GM23248 (cell line): Measurements from ENCODE around the gene TPO. TPM values are rescaled to one million over a fixed set of nuclear protein-coding genes. Genes with fewer than 3 reads are reported as not detected.

Source experiments
- DNase-seq: peaks from one replicate; pipeline ENCODE4 v3.0.0-alpha.2; 2015
- H2AFZ ChIP-seq: fragments of 200-600 bp; sonication (generic); 2 replicates; pipeline ENCODE4 v1.6.1; 2016; ENCODE audit warnings: antibody characterized with exemption
- H3F3A ChIP-seq: fragments of 200-600 bp; sonication (generic); 2 replicates; pipeline ENCODE4 v1.6.1; 2016; ENCODE audit warnings: mild to moderate bottlenecking, antibody characterized with exemption, mixed run types; ENCODE audit not compliant: insufficient read depth
- H3K27ac ChIP-seq: fragments of 200-600 bp; sonication (generic); 2 replicates; pipeline ENCODE4 v1.5.1; 2016; ENCODE audit warnings: mild to moderate bottlenecking
- H3K27me3 ChIP-seq: fragments of 200-600 bp; sonication (generic); replicated peaks from 2 replicates; pipeline ENCODE4 v1.6.1; 2016; ENCODE audit warnings: mild to moderate bottlenecking; ENCODE audit not compliant: insufficient read depth
- H3K36me3 ChIP-seq: fragments of 200-600 bp; sonication (generic); 2 replicates; pipeline ENCODE4 v1.6.1; 2016; ENCODE audit warnings: low read depth, mild to moderate bottlenecking
- H3K4me1 ChIP-seq: fragments of 200-600 bp; sonication (generic); 2 replicates; pipeline ENCODE4 v1.6.1; 2016; ENCODE audit warnings: mild to moderate bottlenecking; ENCODE audit not compliant: insufficient read depth
- H3K4me2 ChIP-seq: fragments of 200-600 bp; sonication (generic); one replicate; pipeline ENCODE4 v1.6.1; 2016; ENCODE audit warnings: mild to moderate bottlenecking; ENCODE audit not compliant: unreplicated experiment
- H3K4me3 ChIP-seq: fragments of 200-600 bp; sonication (generic); 2 replicates; pipeline ENCODE4 v1.5.1; 2016; ENCODE audit warnings: mild to moderate bottlenecking
- H3K79me2 ChIP-seq: fragments of 200-600 bp; sonication (generic); 2 replicates; pipeline ENCODE4 v1.6.1; 2016; ENCODE audit warnings: mild to moderate bottlenecking; ENCODE audit not compliant: insufficient read depth
- H3K9ac ChIP-seq: fragments of 200-600 bp; sonication (generic); 2 replicates; pipeline ENCODE4 v1.6.1; 2016; ENCODE audit warnings: mild to moderate bottlenecking
- H3K9me2 ChIP-seq: fragments of 200-600 bp; sonication (generic); 2 replicates; pipeline ENCODE4 v1.6.1; 2016; ENCODE audit warnings: mixed run types, mild to moderate bottlenecking, moderate library complexity; ENCODE audit not compliant: insufficient read depth
- H3K9me3 ChIP-seq: fragments of 200-600 bp; sonication (generic); one replicate; pipeline ENCODE4 v1.6.1; 2017; ENCODE audit warnings: low read depth
- H4K20me1 ChIP-seq: fragments of 200-600 bp; sonication (generic); 2 replicates; pipeline ENCODE4 v1.6.0; 2016; ENCODE audit not compliant: insufficient read depth
- EZH2 ChIP-seq: fragments of 200-600 bp; sonication (generic); IDR thresholded peaks from 2 replicates; pipeline ENCODE4 v1.6.1; 2018; ENCODE audit warnings: antibody characterized with exemption, mild to moderate bottlenecking; ENCODE audit not compliant: insufficient read depth, poor library complexity, severe bottlenecking
- EZH2phosphoT487 ChIP-seq: fragments of 200-600 bp; sonication (generic); IDR thresholded peaks from 2 replicates; pipeline ENCODE4 v1.6.1; 2018; ENCODE audit warnings: antibody characterized with exemption, moderate library complexity, mild to moderate bottlenecking, low read depth; ENCODE audit not compliant: insufficient read depth
- WGBS, 2 experiments: methylation state at CpG; one replicate each; pipeline ENCODE4 v1.1.6; 2015 to 2017; ENCODE audit warnings: low lambda C conversion rate in 2 of 2, low coverage in 1 of 2; ENCODE audit errors: missing lambda C conversion rate in 2 of 2; 5-methylcytosine and 5-hydroxymethylcytosine counted together
- in situ Hi-C: fragments of 300-500 bp; cut with MboI; formaldehyde crosslinking; loops from 2 replicates; pipeline ENCODE4 v1.15.0; 2020
- polyA plus RNA-seq: library from polyadenylated mRNA; unstranded; fragments of >200 nt; fragmentation: Nextera tagmentation; extraction: Ambion mirVana; gene quantifications from 2 replicates; pipeline ENCODE4 v1.2.1, GENCODE V29; 2016
- total RNA-seq: library from RNA; depleted of rRNA; stranded (reverse); fragments of >200 nt; shearing (Covaris generic); gene quantifications from 2 replicates; pipeline ENCODE4 v1.2.3, GENCODE V29; 2014

TPO gene
- total and polyA plus RNA-seq, 2 experiments from 2014 or later: not detected

DNA sequence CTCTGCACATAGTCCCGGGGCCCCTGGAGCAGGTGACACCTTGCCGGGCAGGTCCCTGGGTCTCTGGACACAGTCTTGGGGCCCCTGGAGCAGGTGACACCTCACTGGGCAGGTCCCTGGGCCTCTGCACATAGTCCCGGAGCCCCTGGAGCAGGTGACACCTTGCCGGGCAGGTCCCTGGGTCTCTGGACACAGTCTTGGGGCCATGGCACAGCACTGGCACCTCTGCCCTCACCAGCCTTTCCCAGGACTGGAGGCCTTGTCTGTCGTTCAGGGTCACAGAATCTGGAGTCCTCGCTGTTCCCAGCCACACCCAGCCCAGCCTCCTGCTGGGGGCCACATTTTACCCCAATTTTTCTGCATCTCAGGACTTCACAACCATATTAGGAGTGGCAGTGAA, 2.2 kb downstream of the TPO start:
- no peaks in the 10 kb centered on the region for H4K20me1 ChIP-seq
- H3K9ac ChIP-seq: no peak overlapping the region
- no peak for DNase-seq
- H3K36me3 ChIP-seq: no peaks in the 10 kb centered on the region
- no peaks in the 10 kb centered on the region for H3K27me3 ChIP-seq
- in situ Hi-C loops: no loop called here
- H3K79me2 ChIP-seq: no peaks in the 10 kb centered on the region
- no peak overlapping the region for H3K4me3 ChIP-seq
- H2AFZ ChIP-seq: no peak overlapping the region
- no peaks in the 10 kb centered on the region for H3K9me3 ChIP-seq
- H3K4me1 ChIP-seq: no peaks in the 10 kb centered on the region
- no peak overlapping the region for H3K27ac ChIP-seq
- peaks cover 6% of the 10 kb centered on the region; the same call in 1 of the 2 replicates for H3F3A ChIP-seq
- no peak for TF ChIP-seq EZH2
- TF ChIP-seq EZH2phosphoT487: no peak
- no peaks in the 10 kb centered on the region for H3K9me2 ChIP-seq
- H3K4me2 ChIP-seq: no peak overlapping the region
- WGBS, 2 experiments: 25 to 28% methylated on average over 4 to 6 of the region's 6 CpGs

DNA sequence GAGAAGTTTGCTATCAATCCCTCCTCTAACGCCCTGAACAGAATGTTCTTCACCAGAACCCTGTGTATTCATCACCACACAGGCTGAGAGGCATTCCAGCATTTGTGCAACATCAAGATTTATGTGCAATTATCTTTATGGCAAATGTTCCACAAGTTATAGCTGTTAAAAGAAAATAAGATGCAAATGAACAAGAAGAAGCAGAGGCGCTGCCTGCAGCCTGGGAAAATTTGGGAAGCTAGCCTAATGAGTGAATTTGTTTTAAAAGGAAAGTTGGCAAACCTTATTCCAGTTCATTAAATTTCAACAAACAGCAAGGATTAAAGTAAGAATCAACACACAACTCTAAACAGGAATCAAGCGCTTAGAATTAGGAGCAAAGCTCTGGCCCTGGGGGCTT, 5.3 kb downstream of the TPO start:
- no peak for DNase-seq
- in situ Hi-C loops: no loop called here
- 15 to 18% methylated on average over 3 of the region's 3 CpGs for WGBS, 2 experiments

DNA sequence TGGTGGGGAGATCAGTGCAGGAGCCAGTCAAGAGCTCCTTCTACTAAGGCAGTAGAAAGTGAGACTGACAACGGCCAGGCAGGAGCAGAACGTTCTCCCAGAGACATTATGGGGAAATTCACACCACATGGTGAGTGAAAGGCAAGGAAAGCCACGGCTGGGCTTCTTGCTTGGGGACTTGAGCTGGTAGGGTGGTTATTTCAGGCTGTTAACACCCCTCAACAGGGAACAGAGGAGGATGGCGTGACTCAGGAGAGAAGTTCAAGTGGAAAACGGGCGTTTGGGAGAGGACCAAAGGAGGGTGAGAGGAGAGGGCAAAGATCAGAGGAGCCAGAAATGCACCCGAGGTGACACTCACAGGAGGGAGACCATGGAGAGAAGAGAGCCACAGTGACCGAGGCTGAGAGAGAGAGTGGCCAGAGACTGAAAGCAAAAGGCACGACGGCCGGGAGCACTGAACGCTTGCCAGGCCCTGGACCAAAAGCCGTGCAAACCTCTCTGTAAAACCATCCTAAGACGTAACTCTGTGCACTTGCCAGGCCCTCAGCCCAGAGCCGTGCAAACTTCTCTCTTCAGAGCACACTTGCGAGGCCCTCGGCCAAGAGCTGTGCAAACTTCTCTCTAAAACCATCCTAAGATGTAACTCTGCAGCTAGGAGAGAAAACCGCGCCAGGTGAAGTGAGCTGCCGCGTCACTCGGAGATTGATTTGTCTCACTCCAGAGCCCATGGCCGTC, 7.7 kb downstream of the TPO start:
- no peak overlapping the region for H2AFZ ChIP-seq
- H3K27ac ChIP-seq: no peak overlapping the region
- no peak overlapping the region for H3K9ac ChIP-seq
- H3K36me3 ChIP-seq: no peaks in the 10 kb centered on the region
- TF ChIP-seq EZH2: no peak
- no peak for TF ChIP-seq EZH2phosphoT487
- WGBS, 2 experiments: 42 to 44% methylated on average over 23 of the region's 23 CpGs
- DNase-seq: no peak
- no peaks in the 10 kb centered on the region for H3K9me2 ChIP-seq
- no peaks in the 10 kb centered on the region for H3K4me1 ChIP-seq
- H3K27me3 ChIP-seq: no peaks in the 10 kb centered on the region
- in situ Hi-C loops: no loop called here
- no peaks in the 10 kb centered on the region for H3K9me3 ChIP-seq
- no peak overlapping the region for H3K4me2 ChIP-seq
- no peaks in the 10 kb centered on the region for H4K20me1 ChIP-seq
- peaks cover 6% of the 10 kb centered on the region; the same call in 1 of the 2 replicates for H3F3A ChIP-seq
- H3K4me3 ChIP-seq: no peak overlapping the region
- H3K79me2 ChIP-seq: no peaks in the 10 kb centered on the region

More for the DNA sequence above, 5.3 kb downstream of the TPO start:
- peaks cover 6% of the 10 kb centered on the region; the same call in 1 of the 2 replicates for H3F3A ChIP-seq
- no peaks in the 10 kb centered on the region for H3K27me3 ChIP-seq
- H3K9me3 ChIP-seq: no peaks in the 10 kb centered on the region
- H3K79me2 ChIP-seq: no peaks in the 10 kb centered on the region
- no peak for TF ChIP-seq EZH2
- TF ChIP-seq EZH2phosphoT487: no peak
- no peak overlapping the region for H3K27ac ChIP-seq
- H3K9ac ChIP-seq: no peak overlapping the region
- H3K9me2 ChIP-seq: no peaks in the 10 kb centered on the region
- no peaks in the 10 kb centered on the region for H3K4me1 ChIP-seq
- no peak overlapping the region for H3K4me2 ChIP-seq
- no peaks in the 10 kb centered on the region for H4K20me1 ChIP-seq
- H3K36me3 ChIP-seq: no peaks in the 10 kb centered on the region
- no peak overlapping the region for H3K4me3 ChIP-seq
- H2AFZ ChIP-seq: no peak overlapping the region

DNA sequence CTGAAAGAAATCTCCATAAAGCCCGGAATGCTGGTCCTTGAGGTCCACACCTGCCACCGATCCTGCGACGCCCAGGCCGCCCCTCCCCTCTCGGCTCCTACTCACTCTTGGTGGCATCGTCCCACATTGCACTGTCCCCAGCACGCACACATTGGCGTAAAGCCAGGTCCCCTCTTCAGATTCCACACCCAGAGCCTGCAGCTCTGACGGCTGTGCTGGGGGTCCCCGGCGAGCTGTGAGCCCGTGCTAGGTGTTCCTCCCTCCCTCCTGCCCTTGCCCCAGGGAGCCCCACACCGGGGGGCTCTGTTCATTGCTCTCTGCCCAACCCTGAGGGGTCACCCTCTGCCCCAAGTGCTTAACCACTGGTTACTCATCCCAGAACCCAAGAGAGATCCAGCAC, 8.5 kb downstream of the TPO start:
- H3K9me2 ChIP-seq: no peaks in the 10 kb centered on the region
- no peak overlapping the region for H3K4me3 ChIP-seq
- no peaks in the 10 kb centered on the region for H4K20me1 ChIP-seq
- H3K27me3 ChIP-seq: no peaks in the 10 kb centered on the region
- H3K79me2 ChIP-seq: no peaks in the 10 kb centered on the region
- H3F3A ChIP-seq: peaks cover 2% of the 10 kb centered on the region; the same call in 1 of the 2 replicates
- H2AFZ ChIP-seq: no peak overlapping the region
- H3K9me3 ChIP-seq: no peaks in the 10 kb centered on the region
- no peak overlapping the region for H3K4me2 ChIP-seq
- no peaks in the 10 kb centered on the region for H3K4me1 ChIP-seq
- H3K27ac ChIP-seq: no peak overlapping the region
- H3K9ac ChIP-seq: no peak overlapping the region
- no peak for DNase-seq
- no peaks in the 10 kb centered on the region for H3K36me3 ChIP-seq
- WGBS, 2 experiments: 48 to 51% methylated on average over 13 to 14 of the region's 14 CpGs
- TF ChIP-seq EZH2 (no peak), EZH2phosphoT487 (no peak)
- in situ Hi-C loops: no loop called here
